Glomerular visceral epithelial cell (primary cell): ENCODE data around the gene SBNO2.
"Not testable (repeated sequence)": the region's sequence is repeated elsewhere in the genome, so short reads cannot be mapped to it uniquely, and the experiment has no call there.

Experiments used
- DNase-seq: peaks from one replicate; pipeline ENCODE4 v3.0.0-alpha.2; 2016; ENCODE audit errors: extremely low spot score

Gene SBNO2

GRCh38 chr19:1173845-1174809, at the start of gene SBNO2:
Gene SBNO2, minus strand, starts transcription at chr19:1174268. Its CDS starts 19,992 bp downstream, at chr19:1154276.
- DNase-seq: peak; percentile 91

GRCh38 chr19:1223018-1223855, 49.2 kb upstream of the SBNO2 start:
- DNase-seq: peak; percentile 57

- DNase-seq: no peak
Observed at GRCh38 chr19:1222394-1222793, 48.3 kb upstream of the SBNO2 start.

- DNase-seq: no peak
Observed at GRCh38 chr19:1221904-1222255, 47.8 kb upstream of the SBNO2 start.

GRCh38 chr19:1220976-1221903, 47.2 kb upstream of the SBNO2 start:
- DNase-seq: peak; percentile 43

- no peak for DNase-seq
Observed at GRCh38 chr19:1220477-1220930, 46.4 kb upstream of the SBNO2 start.

GRCh38 chr19:1219786-1220476, 45.9 kb upstream of the SBNO2 start:
- DNase-seq: no peak

- no peak for DNase-seq
Observed at GRCh38 chr19:1218751-1219567, 44.9 kb upstream of the SBNO2 start.

GRCh38 chr19:1217366-1217765, 43.3 kb upstream of the SBNO2 start:
- no peak for DNase-seq

GRCh38 chr19:1216756-1217155, 42.7 kb upstream of the SBNO2 start:
- no peak for DNase-seq

GRCh38 chr19:1214862-1215731, 41.0 kb upstream of the SBNO2 start:
- no peak for DNase-seq

- no peak for DNase-seq
Observed at GRCh38 chr19:1214299-1214861, 40.3 kb upstream of the SBNO2 start.

GRCh38 chr19:1213391-1214286, 39.6 kb upstream of the SBNO2 start:
- DNase-seq: peak; percentile 72

GRCh38 chr19:1211494-1212234, 37.6 kb upstream of the SBNO2 start:
- DNase-seq: no peak

GRCh38 chr19:1210227-1210538, 36.1 kb upstream of the SBNO2 start:
- no peak for DNase-seq

GRCh38 chr19:1208830-1209229, 34.8 kb upstream of the SBNO2 start:
- not testable (repeated sequence) for DNase-seq

GRCh38 chr19:1206864-1207450, 32.9 kb upstream of the SBNO2 start:
- DNase-seq: peak; percentile 64
